H1 (cell line): Measurements from ENCODE around the gene PFDN4. TPM values are rescaled to one million over a fixed set of nuclear protein-coding genes. Genes with fewer than 3 reads are reported as not detected.

ENCODE experiments used
- CREB1 ChIP-seq: IDR thresholded peaks from 2 replicates; pipeline ENCODE4 v1.6.1; 2012; ENCODE audit warnings: inconsistent platforms
- KDM4A ChIP-seq: IDR thresholded peaks from one replicate; pipeline ENCODE4 v1.7.1; 2012; ENCODE audit warnings: low read depth, mild to moderate bottlenecking, moderate library complexity, low read length, inconsistent platforms; ENCODE audit not compliant: severe bottlenecking
- MAFK ChIP-seq: IDR thresholded peaks from 2 replicates; pipeline ENCODE4 v1.6.1; 2012; ENCODE audit warnings: low read depth, mild to moderate bottlenecking, improper control_type of control experiment, low read length
- RNF2 ChIP-seq: fragments of 200-900, 300-1000 bp; sonication (generic); IDR thresholded peaks from 2 replicates; pipeline ENCODE4 v1.7.1; 2016; ENCODE audit warnings: borderline replicate concordance, low read depth, mild to moderate bottlenecking, antibody characterized with exemption, low read length; ENCODE audit not compliant: poor library complexity, severe bottlenecking; ENCODE audit errors: missing control alignments
- SP2 ChIP-seq: IDR thresholded peaks from 2 replicates; pipeline ENCODE4 v1.6.1; 2012; ENCODE audit warnings: mild to moderate bottlenecking, low read length, inconsistent platforms
- polyA plus RNA-seq, 7 experiments: library from polyadenylated mRNA; depleted of rRNA in 3 of 7; stranded (reverse) in 5 of 7; unstranded in 2 of 7; fragments of >200 nt in 5 of 7; fragments of 200-250 nt in 2 of 7; gene quantifications; 1 replicate in 5 of 7; 2 replicates in 1 of 7; 4 replicates in 1 of 7; pipeline versions ENCODE4 v1.2.1 to v1.2.3, GENCODE V29; 2011 to 2013; ENCODE audit warnings: missing spikeins in 2 of 7, mixed read lengths in 2 of 7
- total RNA-seq: library from RNA; stranded (reverse); fragmentation: NEBNext Ultra II Directional; extraction: Animal tissue kit (Norgen Biotek cat#: 25700); gene quantifications from 2 replicates; pipeline ENCODE4 v1.2.1, GENCODE V29; 2021

The PFDN4 gene
- total and polyA plus RNA-seq, 2 of the 8 experiments (the other 6 are each of a cell fraction or from before 2014, with no cell fraction given): 41.9 to 96.8 TPM

- TF ChIP-seq SP2 (no peak), KDM4A (peak; percentile 91), MAFK (no peak), CREB1 (0 out of 2 replicates have a peak, but pooled peaks have one; percentile 12), RNF2 (peak; percentile 18)
Observed at GRCh38 chr20:54173653-54174456, 34.0 kb upstream of the PFDN4 start, which contains the start of gene CYP24A1 (continued).
